Fibroblast of skin of left biceps (primary cell): Measurements from ENCODE around the gene SMAD2.
"Not testable (repeated sequence)": the region's sequence is repeated elsewhere in the genome, so short reads cannot be mapped to it uniquely, and the experiment has no call there.

Source experiments
- DNase-seq, 2 experiments: peaks; one replicate each; pipeline ENCODE4 v3.0.0-alpha.2; 2013; ENCODE audit warnings: low read depth in 2 of 2

Gene SMAD2

GRCh38 chr18:47930199-47930930 is at the start of gene SMAD2:
TSS of gene SMAD2 (minus strand) at chr18:47930659. CDS start at chr18:47896756, 33,903 bp downstream.
- DNase-seq, result peak; percentile 42 to 49

GRCh38 chr18:47979611-47980200 is 49.2 kb upstream of the SMAD2 start:
- DNase-seq, result no peak

DNA sequence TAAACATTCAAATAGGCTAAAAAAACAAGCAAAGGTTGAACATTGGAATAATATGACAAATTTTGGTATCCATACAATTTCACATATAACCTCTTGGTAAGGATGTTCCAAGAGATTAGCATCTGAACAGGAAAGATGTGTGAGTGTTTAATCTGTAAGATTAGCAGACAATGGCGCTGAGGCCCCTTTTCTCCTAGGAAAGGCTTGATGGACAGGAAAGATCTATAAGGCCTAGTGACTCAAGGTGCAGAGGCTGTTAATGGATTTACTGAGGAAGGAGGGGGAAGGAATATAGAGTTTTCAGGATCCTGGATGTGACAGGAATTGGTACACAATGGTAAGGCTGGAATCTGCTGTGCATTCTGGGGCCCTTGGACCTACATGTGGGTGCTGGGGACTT is 48.1 kb upstream of the SMAD2 start:
- DNase-seq, result no peak

GRCh38 chr18:47978141-47978540 is 47.7 kb upstream of the SMAD2 start:
- DNase-seq, result no peak

DNA sequence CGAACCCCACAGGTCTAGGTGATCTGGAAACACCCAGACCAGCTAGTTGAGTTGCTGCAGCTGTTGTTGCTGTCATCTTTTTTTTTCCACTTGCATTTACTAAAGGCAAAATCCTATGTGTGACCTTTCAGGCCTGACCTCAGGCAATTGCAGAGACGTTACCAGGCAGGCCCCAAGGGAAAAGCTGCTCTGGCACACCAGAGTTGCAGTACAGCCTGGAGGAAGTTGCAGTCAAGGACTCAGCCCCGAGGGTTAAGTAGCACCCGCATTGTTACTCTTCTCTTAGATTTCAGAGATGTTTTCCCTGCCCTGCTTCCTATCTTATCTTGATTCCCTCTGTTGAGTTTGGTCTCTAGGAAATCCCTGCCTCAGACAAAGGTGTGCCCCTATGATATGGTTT is 45.2 kb upstream of the SMAD2 start:
- DNase-seq, result no peak

DNA sequence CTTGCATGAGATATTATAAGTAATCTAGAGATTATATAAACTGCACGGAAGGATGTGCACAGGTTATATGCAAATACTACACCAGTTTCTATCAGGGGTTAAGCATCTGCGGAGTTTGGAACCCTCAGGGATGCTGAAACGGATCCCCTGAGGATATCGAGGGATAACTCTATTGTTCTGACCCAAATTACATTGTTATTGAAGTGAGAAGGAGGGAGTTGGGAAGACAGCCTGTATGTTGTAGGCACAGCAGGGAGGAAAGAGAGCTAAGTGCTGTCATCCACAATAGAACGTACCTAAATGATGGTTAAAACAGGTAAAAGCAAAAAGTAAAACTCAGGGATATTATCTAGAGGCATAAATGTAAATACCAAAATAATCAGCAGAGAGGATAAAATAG is 44.6 kb upstream of the SMAD2 start:
- DNase-seq, result no peak

- DNase-seq, result no peak
Observed at GRCh38 chr18:47970664-47971531, 40.4 kb upstream of the SMAD2 start.

DNA sequence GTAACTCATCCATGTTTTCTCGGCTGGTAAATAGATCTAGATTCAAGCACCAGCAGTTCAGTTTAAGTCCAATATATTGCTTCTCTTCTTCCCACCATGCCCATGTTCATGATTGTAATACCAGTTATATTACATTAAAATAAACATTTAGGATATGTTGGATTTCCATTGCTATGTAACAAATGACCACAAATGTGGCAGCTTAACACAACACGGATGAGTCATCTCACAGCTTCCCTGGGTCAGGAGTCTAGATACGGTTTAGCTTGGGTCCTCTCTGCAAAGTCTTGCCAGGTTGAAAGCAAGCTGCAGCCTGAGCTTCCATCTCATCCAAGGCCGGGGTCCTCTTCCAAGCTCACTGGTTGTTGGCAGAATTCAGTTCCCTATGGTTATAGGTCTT is 39.4 kb upstream of the SMAD2 start:
- no peak for DNase-seq

DNA sequence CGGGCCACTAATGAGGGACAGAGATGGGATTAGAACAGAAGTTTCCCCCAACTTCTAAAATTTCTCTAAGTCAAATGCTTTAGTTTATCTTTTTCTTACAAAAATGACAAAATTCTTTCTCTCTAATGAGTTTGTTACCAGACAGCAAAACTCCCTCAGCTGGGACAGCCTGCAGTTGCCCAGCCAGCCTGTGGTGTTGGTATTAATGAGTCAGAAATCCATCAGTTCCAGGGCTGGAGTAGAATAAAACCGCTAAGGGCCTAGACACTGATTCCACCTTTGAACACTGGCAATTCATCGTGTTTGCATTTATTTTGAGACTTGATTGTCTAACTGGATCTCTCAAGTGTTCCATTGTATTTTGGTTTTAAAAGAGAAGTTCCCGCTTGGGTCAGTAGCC is 38.3 kb upstream of the SMAD2 start:
- DNase-seq, result no peak

- DNase-seq, result no peak
Observed at GRCh38 chr18:47968006-47968676, 37.7 kb upstream of the SMAD2 start.

DNA sequence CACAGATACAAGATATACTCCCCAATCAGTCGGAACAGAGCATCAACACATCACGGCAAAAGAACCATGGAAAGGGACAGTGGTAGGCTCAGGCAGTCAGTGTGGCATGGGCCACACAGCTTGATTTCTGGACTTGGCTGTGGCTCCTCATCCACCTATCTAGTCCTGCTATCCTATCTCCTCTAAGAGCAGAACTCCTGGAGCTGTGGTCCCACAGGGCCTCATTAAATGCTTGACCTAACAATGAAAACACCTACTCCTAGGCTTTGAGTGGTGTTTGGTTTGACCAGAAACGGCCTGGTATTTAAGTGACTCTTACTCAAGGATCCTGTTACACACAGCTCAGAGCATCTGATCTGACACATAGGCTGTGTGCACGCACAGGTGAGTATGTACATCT is 33.6 kb upstream of the SMAD2 start:
- no peak for DNase-seq

DNA sequence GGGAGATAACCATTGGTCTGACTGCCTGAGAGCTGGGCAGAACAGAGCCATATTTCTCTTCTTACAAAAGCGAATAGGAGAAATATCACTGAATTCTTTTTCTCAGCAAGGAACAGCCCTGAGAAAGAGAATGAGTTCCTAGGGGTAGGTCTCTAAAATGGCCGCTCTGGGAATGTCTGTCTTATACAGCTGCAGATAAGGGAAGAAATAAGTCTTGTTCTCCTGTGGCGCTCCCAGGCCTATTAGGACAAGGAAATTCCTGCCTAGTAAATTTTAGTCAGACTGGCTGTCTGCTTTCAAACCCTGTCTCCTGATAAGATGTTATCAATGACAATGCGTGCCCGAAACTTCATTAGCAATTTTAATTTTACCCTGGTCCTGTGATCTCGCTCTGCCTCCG is 30.5 kb upstream of the SMAD2 start:
- DNase-seq, result not testable (repeated sequence)

DNA sequence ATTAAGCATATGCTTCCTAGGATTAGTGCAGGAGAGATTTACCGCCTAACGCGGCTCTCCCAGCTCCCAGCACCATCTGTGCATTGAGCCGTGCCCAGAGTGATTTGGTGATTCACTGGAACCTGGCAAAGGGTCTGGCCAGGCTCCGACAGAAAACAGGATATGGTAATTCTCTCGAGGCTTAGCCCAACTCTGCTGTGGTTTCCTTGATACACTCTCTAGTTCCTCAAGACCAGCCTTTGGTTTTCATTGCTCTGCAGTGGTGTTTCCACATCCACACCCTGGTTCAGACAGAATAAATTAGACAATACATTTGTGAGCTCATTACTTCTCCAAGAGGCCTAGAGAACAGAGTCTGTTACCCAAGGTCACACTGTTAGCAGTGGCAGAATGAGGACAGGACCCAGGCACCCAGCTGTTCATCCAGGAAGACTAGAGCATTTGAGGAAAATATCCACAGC is 23.0 kb upstream of the SMAD2 start:
- no peak for DNase-seq

GRCh38 chr18:47950511-47950910 is 20.1 kb upstream of the SMAD2 start:
- no peak for DNase-seq

- DNase-seq, result no peak
Observed at GRCh38 chr18:47949202-47949601, 18.7 kb upstream of the SMAD2 start.

GRCh38 chr18:47946889-47947288 is 16.4 kb upstream of the SMAD2 start:
- no peak for DNase-seq

DNA sequence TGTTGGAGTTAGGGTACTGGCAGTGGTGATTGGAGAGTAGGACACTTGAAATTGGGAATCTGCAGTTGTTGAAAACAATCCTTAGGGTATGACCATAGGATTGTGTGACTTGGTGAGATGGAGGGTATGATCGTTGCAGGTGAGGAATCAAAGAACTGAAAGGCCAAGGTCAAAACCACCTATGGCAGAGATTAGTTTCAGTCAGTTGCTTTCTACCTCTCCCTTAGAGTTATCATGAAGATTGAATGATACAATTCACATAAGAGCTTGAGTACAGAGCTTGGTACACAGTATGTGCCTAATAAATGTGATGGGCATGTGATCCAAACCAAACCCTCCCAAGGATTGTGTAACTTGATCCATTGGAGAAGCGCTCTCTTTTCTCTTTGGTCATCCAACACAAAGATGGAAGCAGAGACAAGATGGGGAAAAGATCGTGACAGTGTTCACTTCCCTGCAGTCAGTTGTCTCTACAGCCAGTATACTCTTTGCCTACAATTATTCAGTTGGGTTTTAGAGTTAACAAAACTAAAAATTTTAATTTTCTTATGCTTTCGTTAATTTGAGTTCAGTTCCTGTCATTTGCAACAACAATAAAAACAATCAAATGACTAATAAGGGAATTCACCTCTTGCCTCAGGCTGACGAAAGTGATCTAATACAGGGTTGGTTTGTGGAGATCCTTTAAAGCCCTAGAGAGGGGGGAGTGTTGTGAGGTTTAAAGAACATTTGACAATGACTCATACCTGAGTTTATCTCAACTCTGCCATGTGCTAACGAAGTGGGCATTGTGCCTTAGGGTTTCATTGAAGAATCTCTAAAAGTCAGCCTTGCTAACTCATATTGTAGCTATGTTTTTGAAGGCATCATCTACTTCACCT is 14.8 kb upstream of the SMAD2 start:
- DNase-seq, result no peak

DNA sequence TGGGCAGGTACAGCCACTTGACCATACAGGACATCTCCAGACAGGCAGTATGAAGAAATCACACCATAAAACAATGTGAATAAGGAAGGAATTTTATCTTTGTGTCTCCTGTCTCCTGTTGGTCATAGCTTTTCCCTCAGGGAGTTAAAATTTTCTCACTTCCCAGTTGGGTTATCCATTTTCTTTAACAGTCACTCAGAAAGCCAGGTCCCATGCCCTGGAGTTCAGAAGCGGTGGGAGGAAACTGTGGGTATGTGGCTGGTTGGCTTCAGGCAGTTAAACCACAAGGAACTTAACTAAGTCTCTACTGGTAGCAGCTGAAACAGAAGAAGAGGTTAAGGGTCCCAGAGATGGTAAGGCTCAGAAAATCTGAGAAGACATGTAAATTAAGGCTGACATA is 6.5 kb upstream of the SMAD2 start:
- DNase-seq, result no peak

- no peak for DNase-seq
Observed at GRCh38 chr18:47935321-47936055, 5.0 kb upstream of the SMAD2 start.

DNA sequence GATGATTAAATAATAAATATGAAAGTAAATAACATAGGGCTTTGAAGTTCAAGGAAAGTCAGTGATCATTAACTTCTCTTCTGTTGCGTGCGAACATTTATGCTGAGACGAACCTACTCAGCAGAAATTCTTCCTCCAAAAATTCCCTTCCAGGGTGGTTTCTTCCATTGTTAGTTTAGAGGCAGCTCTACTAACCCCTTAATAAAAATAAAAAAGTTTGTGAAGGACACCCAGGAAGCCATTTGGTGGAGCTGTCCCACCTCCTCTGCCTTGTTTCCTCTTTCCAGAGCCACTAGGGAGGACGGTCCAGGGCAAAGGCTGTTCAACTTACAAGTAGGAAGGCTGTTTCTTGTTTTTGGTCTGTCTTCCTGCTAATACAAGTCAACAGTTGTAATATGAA is 2.1 kb upstream of the SMAD2 start:
- DNase-seq, result no peak
